Erythroblast (primary cell): ENCODE data around the gene DOCK2.
"Not testable (repeated sequence)": the region's sequence is repeated elsewhere in the genome, so short reads cannot be mapped to it uniquely, and the experiment has no call there.

Experiments used
- DNase-seq, 2 experiments: peaks; one replicate each; lab custom pipeline; 2025; lab: John Stamatoyannopoulos, UW
- GATA1 ChIP-seq: IDR thresholded peaks from 2 replicates; pipeline ENCODE4 v1.6.1; 2011; ENCODE audit warnings: low read depth, mild to moderate bottlenecking, control low read depth, low read length, moderate library complexity
- POLR2A ChIP-seq: IDR thresholded peaks from 2 replicates; pipeline ENCODE4 v1.6.1; 2011; ENCODE audit warnings: mild to moderate bottlenecking, low read length

DOCK2 gene

GRCh38 chr5:169637085-169637548, at the start of gene DOCK2:
Gene DOCK2, plus strand, starts transcription at chr5:169637275. Its CDS starts 52 bp downstream, at chr5:169637327.
- TF ChIP-seq POLR2A (no peak), GATA1 (no peak)
- peak; percentile 22 to 43 for DNase-seq

- DNase-seq, result no peak
- TF ChIP-seq POLR2A (no peak), GATA1 (no peak)
Observed at GRCh38 chr5:169590602-169591001, 46.5 kb upstream of the DOCK2 start.

GRCh38 chr5:169591636-169592035, 45.4 kb upstream of the DOCK2 start:
- no peak for TF ChIP-seq GATA1
- no peak for TF ChIP-seq POLR2A
- DNase-seq, result no peak

- DNase-seq, result no peak
Observed at GRCh38 chr5:169592937-169593650, 44.0 kb upstream of the DOCK2 start.

GRCh38 chr5:169595172-169595820, 41.8 kb upstream of the DOCK2 start:
- TF ChIP-seq GATA1 (no peak), POLR2A (no peak)
- no peak for DNase-seq

More at GRCh38 chr5:169592937-169593650, 44.0 kb upstream of the DOCK2 start:
- no peak for TF ChIP-seq POLR2A
- no peak for TF ChIP-seq GATA1

- DNase-seq, result no peak
- TF ChIP-seq POLR2A, result no peak
- TF ChIP-seq GATA1, result no peak
Observed at GRCh38 chr5:169599451-169599850, 37.6 kb upstream of the DOCK2 start.

GRCh38 chr5:169602535-169602934, 34.5 kb upstream of the DOCK2 start:
- TF ChIP-seq POLR2A, result no peak
- TF ChIP-seq GATA1, result no peak

GRCh38 chr5:169606279-169606678, 30.8 kb upstream of the DOCK2 start:
- no peak for DNase-seq
- no peak for TF ChIP-seq GATA1
- TF ChIP-seq POLR2A, result no peak

More at GRCh38 chr5:169602535-169602934, 34.5 kb upstream of the DOCK2 start:
- DNase-seq, result no peak

GRCh38 chr5:169607882-169608281, 29.2 kb upstream of the DOCK2 start:
- TF ChIP-seq GATA1 (no peak), POLR2A (no peak)

GRCh38 chr5:169609716-169610115, 27.4 kb upstream of the DOCK2 start:
- DNase-seq, result no peak

More at GRCh38 chr5:169607882-169608281, 29.2 kb upstream of the DOCK2 start:
- no peak for DNase-seq

GRCh38 chr5:169610606-169611005, 26.5 kb upstream of the DOCK2 start:
- no peak for TF ChIP-seq POLR2A
- TF ChIP-seq GATA1, result no peak
- no peak for DNase-seq

More at GRCh38 chr5:169609716-169610115, 27.4 kb upstream of the DOCK2 start:
- TF ChIP-seq POLR2A (no peak), GATA1 (no peak)

- TF ChIP-seq GATA1 (no peak), POLR2A (no peak)
Observed at GRCh38 chr5:169615561-169615960, 21.5 kb upstream of the DOCK2 start.

GRCh38 chr5:169624307-169624706, 12.8 kb upstream of the DOCK2 start:
- DNase-seq, result not testable (repeated sequence)

More at GRCh38 chr5:169615561-169615960, 21.5 kb upstream of the DOCK2 start:
- no peak for DNase-seq

GRCh38 chr5:169626779-169627178, 10.3 kb upstream of the DOCK2 start:
- no peak for DNase-seq
- TF ChIP-seq POLR2A, result no peak
- no peak for TF ChIP-seq GATA1

GRCh38 chr5:169627551-169627950, 9.5 kb upstream of the DOCK2 start:
- no peak for DNase-seq
- TF ChIP-seq POLR2A (no peak), GATA1 (no peak)
